NCI-H146 treated with DMSO at 0.1 percent for 48 hours (cell line): ENCODE results near the gene STX16.
A peak's percentile ranks its signal among the peaks of the same experiment; 100 is the strongest.

Experiments
- DNase-seq: peaks from one replicate; lab custom pipeline; 2025; ENCODE audit not compliant: unreplicated experiment; lab: John Stamatoyannopoulos, UW

The STX16 gene

GRCh38 chr20:58651946-58652605, 993 bp downstream of the STX16 start:
- peak; percentile 12 for DNase-seq

DNA sequence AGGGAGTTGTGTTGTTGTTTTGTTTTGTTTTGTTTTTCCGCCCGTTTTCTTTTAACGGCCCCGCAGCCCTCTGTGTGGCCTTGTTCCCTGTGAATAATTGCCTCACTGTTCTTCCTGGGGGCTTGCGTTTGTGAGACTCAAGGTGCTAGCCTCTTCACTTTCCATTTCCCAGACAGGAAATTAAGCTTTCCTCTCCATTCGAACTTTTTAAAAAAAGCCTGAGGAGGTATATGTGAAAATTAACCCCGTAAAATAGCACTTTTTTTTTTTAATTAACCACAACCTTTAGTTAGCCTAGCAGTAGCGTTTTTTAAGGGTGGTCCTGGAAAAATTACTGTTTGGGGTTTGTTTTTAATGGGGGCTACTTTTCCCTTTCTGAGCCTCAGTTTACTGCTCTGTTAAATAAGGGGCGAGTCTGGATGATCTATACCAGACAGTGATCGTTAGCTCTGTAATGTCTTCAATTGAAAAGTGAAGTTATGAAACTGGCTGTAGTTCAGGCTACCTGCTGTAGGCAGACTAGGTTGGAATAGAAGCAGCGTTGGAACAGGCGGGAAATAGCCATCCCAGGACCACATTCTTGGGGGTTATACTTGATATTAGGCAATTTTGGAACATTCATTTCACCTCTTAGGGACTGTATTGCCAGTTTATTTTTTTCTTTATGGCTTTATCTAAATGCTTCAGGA, 1.7 kb downstream of the STX16 start:
- DNase-seq: no peak

DNA sequence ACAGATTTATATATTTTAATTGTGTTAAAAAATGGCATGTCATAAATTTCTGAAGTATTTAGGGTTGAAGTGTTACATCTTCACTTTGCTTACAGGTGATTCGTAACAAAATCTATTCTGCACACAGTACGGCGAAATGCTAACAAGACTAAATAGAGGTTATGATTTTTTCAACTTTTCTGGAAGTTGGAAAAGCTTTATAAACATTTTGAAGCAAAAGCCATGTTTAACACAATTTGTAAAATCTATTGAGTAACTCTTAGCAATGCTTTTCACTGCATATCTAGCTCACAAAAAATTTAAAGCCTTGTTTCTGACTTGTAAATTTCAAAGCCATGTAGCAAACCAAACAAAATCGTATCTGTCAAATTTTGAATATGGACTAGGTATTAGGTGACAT, 3.3 kb downstream of the STX16 start:
- no peak for DNase-seq

DNA sequence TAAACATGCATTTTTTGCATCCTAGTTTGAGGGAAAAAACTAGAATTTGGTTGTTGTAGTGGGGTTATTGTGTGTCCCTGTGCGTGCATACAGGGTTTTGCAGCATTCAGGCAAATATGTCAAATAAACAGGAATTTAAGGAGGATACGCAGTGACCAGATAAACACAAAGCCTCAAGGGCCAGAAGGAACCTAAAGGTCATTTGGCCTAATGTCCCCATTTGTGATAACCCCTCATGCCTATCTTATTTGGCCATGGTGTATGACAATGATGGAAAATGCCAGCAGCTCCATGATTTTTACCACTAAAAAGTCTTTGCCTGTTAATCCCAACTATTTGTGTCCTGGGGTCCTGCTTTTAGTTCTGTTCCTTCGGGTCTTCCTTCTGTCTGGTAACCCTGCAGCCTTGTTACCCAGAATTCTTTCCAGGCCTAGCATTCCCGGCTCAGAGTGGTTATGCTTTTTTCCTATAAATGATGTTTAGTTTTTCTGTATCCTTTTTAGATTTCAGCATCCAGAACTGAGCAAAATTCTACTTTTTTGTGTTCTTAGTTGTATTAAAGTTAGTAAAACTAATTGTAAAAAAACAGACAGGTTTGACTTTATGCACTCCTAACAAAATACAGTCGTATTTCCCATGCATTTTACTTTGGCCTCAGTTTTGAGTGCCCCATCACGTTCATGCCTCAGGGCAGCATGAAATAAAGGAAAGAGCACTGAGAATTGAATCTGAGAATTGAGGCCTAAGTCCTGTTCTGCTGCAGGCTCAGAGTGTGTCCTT, 4.4 kb downstream of the STX16 start:
- no peak for DNase-seq

DNA sequence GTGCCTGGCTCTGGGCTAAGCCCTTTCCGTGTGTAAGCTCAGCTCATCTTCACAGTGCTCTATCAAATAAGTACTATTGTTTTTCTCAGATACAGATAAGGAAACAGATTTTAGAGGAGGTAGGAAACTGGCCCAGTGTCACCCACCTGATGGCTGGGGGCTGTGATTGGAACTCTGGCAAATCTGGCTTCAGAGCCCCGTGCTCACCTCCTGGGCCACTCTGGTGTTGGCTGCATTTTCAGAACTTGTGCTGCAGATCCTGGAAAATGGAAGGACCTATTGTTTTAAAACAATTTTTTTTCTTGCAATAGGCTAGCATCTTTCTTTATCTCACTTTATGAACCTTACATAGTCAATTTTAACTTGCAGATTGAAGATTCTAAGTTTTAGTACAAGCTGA, 5.7 kb downstream of the STX16 start:
- no peak for DNase-seq

GRCh38 chr20:58657262-58657661, 6.2 kb downstream of the STX16 start:
- no peak for DNase-seq

DNA sequence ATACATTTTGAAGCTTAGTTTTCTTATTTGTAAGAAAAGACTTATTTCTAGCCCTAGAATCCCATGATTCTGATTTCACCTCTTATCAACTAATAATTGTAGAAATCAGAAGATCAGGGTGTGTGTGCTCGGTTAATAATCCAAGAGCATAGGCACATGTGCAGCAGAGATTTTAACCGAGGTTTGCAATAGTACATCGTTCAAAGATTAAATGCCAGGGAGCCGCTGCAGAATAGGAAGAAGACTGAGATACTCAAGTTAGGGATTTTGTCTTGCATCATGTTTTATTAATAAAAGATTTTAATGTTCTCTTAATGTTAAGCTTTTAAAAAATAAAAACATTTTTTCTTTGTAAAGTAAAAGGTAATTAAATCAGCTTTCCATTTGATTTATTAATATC, 6.9 kb downstream of the STX16 start:
- no peak for DNase-seq

- DNase-seq: no peak
Observed at GRCh38 chr20:58658760-58659159, 7.7 kb downstream of the STX16 start.

- peak; percentile 41 for DNase-seq
Observed at GRCh38 chr20:58659841-58660240, 8.8 kb downstream of the STX16 start.

- DNase-seq: no peak
Observed at GRCh38 chr20:58660855-58661597, 9.9 kb downstream of the STX16 start.

GRCh38 chr20:58661598-58662473, 10.8 kb downstream of the STX16 start:
- DNase-seq: no peak

DNA sequence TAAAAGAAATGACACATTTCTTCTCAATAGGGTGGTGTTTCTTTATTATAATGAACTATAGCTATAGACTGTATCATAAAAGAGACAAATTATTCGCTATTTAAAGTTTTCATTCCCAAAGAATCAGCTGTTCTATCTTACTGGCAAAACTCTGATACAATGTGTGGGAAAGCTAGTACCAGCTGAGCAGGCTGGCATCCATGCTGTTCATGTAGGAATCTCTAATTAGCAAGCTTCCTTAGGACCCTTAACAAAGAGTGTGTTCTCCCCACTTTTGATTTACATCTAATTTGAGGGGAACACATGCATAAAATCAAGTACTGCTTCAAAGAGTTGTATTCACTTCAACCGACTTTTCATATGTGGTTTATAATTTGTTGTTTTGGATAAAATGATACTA, 13.2 kb downstream of the STX16 start:
- DNase-seq: no peak

GRCh38 chr20:58664883-58665282, 13.8 kb downstream of the STX16 start:
- no peak for DNase-seq

- no peak for DNase-seq
Observed at GRCh38 chr20:58665606-58666005, 14.5 kb downstream of the STX16 start.

- no peak for DNase-seq
Observed at GRCh38 chr20:58666702-58667101, 15.6 kb downstream of the STX16 start.

- DNase-seq: no peak
Observed at GRCh38 chr20:58667975-58668374, 16.9 kb downstream of the STX16 start.

DNA sequence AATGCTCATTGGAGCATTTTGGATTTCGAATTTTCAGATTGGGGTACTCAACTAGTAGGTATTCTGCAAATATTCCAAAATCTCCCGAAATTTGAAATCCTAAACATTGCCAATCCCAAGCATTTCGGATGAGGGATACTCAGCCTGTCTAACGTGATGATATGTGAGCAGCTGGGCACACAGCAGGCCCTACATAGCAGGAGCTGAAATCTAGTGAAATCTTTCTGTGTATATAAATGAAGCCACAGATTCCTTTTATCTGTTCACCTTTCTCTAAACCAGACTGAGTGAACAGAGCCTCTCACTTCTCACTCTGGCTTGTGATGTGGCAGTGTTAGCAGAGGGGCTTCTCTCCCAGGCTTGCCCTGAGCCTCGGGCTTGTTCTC, 17.8 kb downstream of the STX16 start:
- no peak for DNase-seq

GRCh38 chr20:58669287-58670006, 18.4 kb downstream of the STX16 start:
- DNase-seq: no peak

- DNase-seq: no peak
Observed at GRCh38 chr20:58670102-58670501, 19.0 kb downstream of the STX16 start.

DNA sequence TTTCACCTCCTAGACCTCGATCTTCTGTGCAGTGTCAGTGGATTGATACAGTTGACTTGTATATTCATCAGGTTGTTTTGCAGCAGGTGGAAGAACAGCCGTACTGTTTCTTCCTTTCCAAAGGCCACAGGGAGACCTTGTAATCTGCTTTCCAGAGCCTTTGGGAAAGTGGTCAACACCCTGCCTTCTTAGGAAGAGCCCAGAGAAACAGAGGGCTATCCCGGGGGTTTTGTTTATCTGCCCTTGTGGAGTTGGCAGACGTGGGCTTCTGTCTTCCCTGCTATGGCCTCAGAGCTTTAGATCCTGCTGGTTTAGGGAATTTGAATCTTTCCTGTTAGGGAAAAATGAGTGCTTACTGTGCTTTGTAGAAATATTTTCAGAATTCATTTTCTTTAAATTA, 19.6 kb downstream of the STX16 start:
- no peak for DNase-seq
